Activated T-cell treated with anti-CD3 and anti-CD28 coated beads for 4 hours (primary cell): Measurements from ENCODE around the gene TBCCD1.
"Not testable (repeated sequence)": the region's sequence is repeated elsewhere in the genome, so short reads cannot be mapped to it uniquely, and the experiment has no call there.

Experiments
- DNase-seq: peaks from one replicate; pipeline ENCODE4 v3.0.0-alpha.2; 2020

The TBCCD1 gene

DNA sequence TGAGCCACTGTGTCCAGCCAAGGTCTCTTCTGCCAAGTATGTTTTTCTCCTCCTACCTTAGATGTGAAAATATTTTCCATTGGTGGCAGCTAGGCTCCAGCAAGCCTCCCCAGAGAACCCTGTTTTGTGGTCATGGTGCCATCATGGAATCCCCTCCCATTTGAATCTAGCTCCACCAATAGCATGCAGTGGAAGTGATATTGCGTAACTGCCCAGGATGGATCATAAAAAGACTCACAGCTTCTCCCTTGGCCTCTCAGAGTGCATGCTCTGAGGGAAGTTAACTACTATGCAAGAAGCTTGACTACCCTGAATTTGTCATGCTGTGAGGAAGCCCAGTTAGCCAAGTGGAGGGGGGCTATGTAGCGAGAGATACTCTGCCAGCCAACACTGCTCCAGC, 50.5 kb downstream of the TBCCD1 start:
- no peak for DNase-seq

DNA sequence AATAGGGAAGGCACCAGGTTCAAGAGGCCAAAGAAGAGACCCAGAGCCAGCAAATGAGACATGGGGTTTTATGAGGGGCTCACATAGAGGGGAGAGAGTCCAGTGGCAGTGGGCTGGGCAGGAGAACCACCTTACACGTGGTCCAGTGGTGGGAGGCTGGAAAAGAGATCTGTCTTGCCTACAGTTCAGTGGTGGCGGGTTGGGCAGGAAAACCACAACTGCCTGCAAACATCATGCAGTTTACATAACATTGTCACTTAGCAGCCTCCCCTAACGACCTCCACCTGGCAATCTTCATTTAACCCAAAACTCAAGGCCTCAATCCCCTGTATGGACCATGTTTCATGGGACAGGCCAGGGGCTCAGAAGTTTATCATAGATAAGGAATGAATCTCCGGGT, 52.0 kb downstream of the TBCCD1 start:
- no peak for DNase-seq

GRCh38 chr3:186514296-186515002, 52.7 kb downstream of the TBCCD1 start:
- no peak for DNase-seq

GRCh38 chr3:186513386-186513785, 53.8 kb downstream of the TBCCD1 start:
- no peak for DNase-seq

- DNase-seq = no peak
Observed at GRCh38 chr3:186512570-186513302, 54.4 kb downstream of the TBCCD1 start.

GRCh38 chr3:186511702-186512101, 55.4 kb downstream of the TBCCD1 start:
- no peak for DNase-seq

GRCh38 chr3:186511245-186511644, 55.9 kb downstream of the TBCCD1 start:
- DNase-seq = no peak

- no peak for DNase-seq
Observed at GRCh38 chr3:186510374-186511079, 56.6 kb downstream of the TBCCD1 start.

- no peak for DNase-seq
Observed at GRCh38 chr3:186509423-186509822, 57.7 kb downstream of the TBCCD1 start.

- peak; percentile 5 for DNase-seq
Observed at GRCh38 chr3:186506857-186507256, 60.3 kb downstream of the TBCCD1 start.

- DNase-seq = no peak
Observed at GRCh38 chr3:186506191-186506739, 60.9 kb downstream of the TBCCD1 start.

DNA sequence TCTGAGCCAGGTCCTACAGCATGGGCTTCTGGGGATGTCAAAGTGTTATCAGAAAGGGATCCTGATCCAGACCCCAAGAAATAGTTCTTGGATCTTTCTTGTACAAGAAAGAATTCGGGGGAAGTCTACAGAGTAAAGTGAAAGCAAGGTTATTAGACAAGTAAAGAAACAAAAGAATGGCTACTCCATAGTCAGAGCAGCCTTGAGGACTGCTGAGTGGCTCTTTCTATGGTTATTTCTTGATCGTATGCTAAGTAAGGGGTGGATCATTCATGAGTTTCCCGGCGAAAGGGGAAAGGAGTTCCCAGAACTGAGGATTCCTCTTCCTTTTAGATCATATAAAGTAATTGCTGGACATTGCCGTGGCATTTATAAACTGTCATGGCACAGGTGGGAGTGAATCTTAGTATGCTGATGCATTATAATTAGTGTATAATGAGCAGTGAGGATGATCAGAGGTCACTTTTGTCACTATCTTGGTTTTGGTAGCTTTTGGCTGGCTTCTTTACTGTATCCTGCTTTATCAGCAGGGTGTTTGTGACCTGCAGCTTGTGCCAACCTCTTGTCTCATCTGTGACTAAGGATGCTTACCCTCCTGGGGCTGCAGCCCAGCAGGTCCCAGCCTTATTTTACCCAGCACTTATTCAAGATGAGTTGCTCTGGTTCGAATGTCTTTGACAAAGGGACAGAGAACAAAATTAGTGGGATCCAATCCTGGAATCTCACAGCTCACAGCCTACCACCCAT, 64.0 kb downstream of the TBCCD1 start:
- no peak for DNase-seq

DNA sequence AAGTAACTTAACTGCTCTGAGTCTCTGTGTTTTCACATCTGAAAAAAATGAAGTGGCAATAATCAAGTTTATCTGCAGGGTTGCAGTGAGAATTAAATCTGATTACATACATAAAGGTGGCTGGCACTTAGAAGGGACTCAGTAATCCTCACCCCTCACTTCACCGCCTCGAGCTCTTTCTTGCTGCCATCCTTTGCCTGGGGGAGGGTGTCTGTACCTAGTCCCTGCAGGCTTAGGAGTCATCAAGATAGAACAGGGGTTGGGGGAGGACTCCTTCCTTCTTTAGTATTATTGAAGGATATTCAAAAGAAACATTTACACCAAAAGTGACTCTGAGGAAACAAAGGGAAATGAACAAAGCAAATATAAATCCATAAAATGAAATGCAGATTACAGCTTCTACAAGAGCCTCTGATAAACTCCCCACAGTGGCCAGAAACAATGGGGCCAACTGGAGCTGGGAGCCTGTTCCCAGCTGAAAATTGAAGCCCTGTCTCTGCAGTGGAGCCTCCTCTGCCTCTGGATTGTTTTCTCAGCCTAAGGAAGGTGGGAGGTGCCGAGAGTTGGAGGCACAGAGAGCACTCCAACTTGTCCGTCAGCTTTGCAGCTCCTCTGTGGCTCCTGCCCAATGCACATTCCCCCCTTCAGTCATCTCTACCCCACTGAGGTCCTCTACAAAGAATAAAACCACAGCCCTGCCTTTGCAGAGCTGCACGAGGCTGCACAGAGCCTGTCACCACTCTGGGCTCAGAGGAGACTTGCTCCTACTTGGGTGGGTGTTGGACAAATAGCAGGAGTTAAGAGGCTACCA, 64.8 kb downstream of the TBCCD1 start:
- DNase-seq = no peak

- DNase-seq = not testable (repeated sequence)
Observed at GRCh38 chr3:186499949-186500348, 67.2 kb downstream of the TBCCD1 start.

GRCh38 chr3:186498022-186498421, 69.1 kb downstream of the TBCCD1 start:
- DNase-seq = not testable (repeated sequence)

DNA sequence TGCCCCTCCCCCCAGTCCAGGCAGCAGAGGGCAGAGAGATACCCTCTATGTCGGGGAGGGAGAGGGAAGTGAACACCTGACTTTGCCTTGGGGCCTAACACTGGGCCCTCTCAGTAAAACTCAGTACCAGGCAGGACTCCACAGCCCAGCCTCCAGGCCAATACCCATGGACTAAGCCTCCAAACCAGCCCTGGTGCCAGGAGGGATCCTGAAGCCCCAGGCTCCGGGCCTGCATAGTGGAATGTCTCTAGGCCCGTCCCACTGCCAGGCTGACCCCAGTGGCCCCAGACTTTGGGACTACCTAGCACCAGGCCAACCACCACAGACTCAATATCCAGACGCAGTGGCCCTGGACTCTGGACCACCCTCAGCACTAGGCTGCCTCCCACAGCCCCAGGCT, 69.5 kb downstream of the TBCCD1 start:
- DNase-seq = no peak

GRCh38 chr3:186496635-186497034, 70.5 kb downstream of the TBCCD1 start:
- no peak for DNase-seq
